IPS-15b (cell line): ENCODE results near the gene FCN3.

ENCODE experiments used
- H3K27me3 ChIP-seq: one replicate; pipeline ENCODE4 v1.6.1; 2013; ENCODE audit warnings: low read length; ENCODE audit not compliant: control insufficient read depth, insufficient read depth
- H3K36me3 ChIP-seq: one replicate; pipeline ENCODE4 v1.6.1; 2013; ENCODE audit warnings: low read length; ENCODE audit not compliant: control insufficient read depth, insufficient read depth
- H3K4me1 ChIP-seq: one replicate; pipeline ENCODE4 v1.6.1; 2013; ENCODE audit warnings: mild to moderate bottlenecking, low read length; ENCODE audit not compliant: control insufficient read depth, insufficient read depth
- H3K4me3 ChIP-seq: one replicate; pipeline ENCODE4 v1.5.1; 2013; ENCODE audit warnings: low read depth, low read length
- H3K9ac ChIP-seq: one replicate; pipeline ENCODE4 v1.6.1; 2013; ENCODE audit warnings: low read depth, mild to moderate bottlenecking, low read length
- H3K9me3 ChIP-seq: one replicate; pipeline ENCODE4 v1.6.1; 2013; ENCODE audit warnings: mild to moderate bottlenecking, low read length; ENCODE audit not compliant: control insufficient read depth, insufficient read depth

The FCN3 gene

DNA sequence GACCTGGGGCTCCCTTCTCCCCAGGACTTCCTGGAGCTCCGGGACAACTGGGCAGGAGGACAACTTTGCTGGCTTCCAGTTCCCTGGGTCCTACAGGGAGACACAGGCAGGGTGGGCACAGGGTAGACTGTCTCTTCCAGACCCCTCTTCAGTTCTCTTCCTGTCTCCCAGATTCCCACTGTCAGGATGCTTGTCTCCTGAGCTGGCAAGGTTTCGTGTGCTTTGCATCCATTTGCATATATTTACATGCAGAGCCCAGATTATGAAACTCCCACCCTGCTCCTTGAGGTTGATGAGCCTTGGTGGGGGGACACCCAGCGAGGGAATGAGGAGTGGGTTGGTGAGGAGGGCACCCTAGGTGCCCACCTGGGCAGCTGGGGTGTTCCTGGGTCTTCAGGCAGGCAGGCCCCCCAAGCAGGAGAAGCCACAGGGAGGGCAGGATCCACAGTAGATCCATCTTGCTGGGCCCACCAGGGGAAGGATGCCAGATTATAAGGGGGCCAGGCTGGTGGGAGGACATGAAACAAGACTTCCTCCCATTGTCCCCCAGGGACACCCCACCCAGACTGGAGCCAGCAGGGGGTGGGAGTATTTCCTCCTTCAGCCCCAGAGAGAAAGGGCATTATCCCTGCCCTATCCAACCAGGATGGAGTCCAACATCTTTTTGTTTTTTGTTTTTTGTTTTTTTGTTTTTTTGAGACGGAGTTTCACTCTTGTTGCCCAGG lies at the start of gene FCN3:
TSS of gene FCN3 (minus strand) at position 463 of the 725 bp plus-strand sequence. CDS start at position 457, 6 bp downstream.
- Histone ChIP-seq H3K4me1 (no peaks in the 10 kb centered on the region), H3K9me3 (no peaks in the 10 kb centered on the region), H3K4me3 (no peak within 1 kb of the TSS), H3K9ac (no peak within 1 kb of the TSS), H3K27me3 (no peaks in the 10 kb centered on the region), H3K36me3 (no peaks in the 10 kb centered on the region)

DNA sequence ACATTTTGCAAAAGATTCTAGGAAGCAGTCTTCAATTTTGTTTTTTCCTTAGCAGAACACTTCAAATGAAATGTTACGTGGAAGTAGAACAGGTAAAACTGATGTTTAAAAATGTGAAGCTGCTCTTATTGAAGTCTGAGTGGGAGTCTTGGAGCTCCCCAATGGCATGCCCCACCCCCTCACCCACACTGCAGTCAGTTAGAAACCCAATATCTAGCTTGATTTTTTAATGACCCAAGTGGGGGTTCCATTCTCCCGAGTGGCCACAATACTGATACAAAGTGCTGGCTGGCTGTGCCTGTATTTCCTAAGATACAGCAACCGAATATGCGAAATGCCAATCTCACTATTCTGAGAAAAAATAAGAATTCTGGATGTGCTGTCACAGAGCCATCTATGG lies 49.1 kb upstream of the FCN3 start:
- Histone ChIP-seq H3K4me1 (peaks cover 17% of the 10 kb centered on the region), H3K9ac (no peak overlapping the region), H3K4me3 (no peak overlapping the region), H3K9me3 (no peaks in the 10 kb centered on the region), H3K36me3 (peaks cover 5% of the 10 kb centered on the region), H3K27me3 (no peaks in the 10 kb centered on the region)

DNA sequence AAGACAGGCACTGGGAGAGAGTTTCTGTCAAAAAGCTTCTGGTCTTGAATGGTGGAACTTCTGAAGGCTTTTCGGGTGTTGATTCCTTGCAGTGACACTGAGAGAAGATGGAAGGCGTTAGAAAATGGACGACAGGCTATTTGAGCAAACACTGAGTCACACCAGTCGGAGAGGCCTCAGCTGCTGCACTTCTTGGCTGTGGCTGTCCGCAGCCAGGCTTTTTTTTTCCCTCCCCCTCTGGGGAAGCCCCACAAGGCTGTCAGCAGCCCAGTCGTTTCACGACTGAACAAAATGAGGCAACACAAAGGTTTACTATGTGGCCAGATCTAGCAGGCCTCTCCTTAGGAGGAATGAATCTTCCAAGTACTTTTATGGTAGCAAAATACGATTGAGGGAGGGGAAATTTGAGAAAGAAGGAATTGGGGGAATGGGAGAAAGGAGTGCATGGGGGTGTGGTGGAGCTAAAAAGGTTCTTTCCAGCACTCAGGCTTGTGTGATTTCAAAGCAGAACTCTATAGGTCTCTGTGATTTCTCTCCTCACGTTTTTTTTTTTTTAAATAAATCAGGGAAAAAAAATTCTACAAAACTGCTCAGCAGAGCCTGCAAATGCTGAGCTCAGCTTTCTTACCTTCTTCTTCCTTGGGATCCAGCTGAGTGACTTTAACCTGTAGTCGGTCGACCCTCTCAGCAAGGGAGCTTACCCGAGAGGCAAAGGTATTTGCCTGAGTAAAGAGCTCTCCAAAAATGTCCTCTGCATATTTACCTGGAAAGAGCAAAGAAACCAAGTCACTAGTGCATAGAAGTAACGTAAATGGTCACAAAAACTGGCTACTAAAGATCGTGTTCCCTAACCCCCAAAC lies 43.9 kb upstream of the FCN3 start:
- peaks cover 13% of the 10 kb centered on the region for H3K36me3 ChIP-seq
- H3K4me1 ChIP-seq = peaks cover 8% of the 10 kb centered on the region
- H3K27me3 ChIP-seq = no peaks in the 10 kb centered on the region
- H3K4me3 ChIP-seq = no peak overlapping the region
- peak overlapping the region; percentile 37 for H3K9ac ChIP-seq
- no peaks in the 10 kb centered on the region for H3K9me3 ChIP-seq

DNA sequence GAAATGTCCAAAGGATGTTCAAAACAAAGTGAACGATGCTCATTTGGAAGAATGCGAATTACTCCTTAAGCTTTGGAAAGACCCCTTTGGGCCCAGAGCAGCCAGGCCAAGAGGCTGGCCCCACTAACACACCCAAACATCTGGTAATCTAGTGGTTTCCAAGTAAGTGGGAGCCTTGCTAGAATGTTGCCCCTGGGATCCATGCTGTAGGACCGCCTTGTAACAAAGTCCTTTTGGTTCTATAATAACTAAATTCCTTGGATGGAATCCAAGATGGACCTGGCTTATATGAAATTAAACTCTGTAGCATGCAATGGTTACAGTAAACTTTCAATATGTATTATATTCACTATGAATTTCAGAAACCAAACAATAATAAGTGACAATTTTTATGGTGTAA lies 43.1 kb upstream of the FCN3 start:
- H3K27me3 ChIP-seq = no peaks in the 10 kb centered on the region
- H3K9me3 ChIP-seq = no peaks in the 10 kb centered on the region
- H3K4me1 ChIP-seq = peaks cover 8% of the 10 kb centered on the region
- no peak overlapping the region for H3K4me3 ChIP-seq
- no peak overlapping the region for H3K9ac ChIP-seq
- H3K36me3 ChIP-seq = peaks cover 16% of the 10 kb centered on the region

DNA sequence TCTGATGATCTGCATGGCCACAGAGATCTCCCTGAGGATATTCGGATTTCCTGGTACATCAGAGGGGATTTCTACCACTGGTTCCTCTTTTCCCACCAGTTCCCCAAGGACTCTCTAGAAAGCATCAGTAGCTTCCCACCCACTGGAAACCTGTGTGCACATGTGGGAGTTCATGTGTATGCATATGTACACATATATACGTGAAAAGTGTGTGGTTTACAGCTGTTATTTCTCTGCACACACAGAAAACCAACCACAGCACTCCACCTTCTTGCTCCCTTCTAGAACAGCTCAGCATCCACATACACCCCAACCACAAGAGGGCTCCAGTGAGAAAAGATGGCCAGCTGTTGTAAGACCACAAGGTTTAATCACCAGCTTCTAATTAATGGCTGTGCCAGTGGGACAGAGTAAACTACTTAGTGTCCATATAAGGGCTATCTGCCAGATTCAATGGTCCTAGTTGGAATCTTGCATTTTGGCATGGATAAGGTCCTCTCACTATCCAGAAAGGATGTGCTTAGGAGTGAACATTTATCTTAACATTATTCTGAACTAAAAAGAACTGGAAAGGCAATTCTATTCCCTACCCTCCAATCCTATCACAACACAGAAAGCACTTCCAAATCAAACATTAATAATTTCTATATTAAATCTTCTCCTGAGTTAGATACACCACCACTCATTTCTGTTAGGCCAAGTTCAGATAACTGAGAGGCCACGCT lies 41.9 kb upstream of the FCN3 start:
- H3K9ac ChIP-seq = no peak overlapping the region
- peaks cover 21% of the 10 kb centered on the region for H3K36me3 ChIP-seq

DNA sequence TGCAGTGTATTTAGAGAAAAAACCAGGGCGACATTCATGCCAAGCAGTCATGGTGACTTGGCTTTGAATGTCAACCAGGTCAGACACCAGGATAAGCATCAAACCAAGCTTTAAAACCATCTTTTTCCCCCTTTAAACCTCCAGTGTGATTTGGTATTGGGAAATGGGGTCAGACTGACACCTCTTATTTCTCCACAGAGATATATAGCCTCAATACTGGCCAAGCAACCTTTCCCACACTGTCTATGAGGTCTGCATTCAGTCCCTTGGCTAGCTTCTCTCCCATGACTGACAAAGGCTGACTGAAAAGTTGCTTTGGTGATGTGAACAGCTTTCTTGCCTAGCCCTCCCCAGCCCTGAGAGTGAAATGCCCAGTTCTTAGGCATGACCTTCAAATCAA lies 39.5 kb upstream of the FCN3 start:
- Histone ChIP-seq H3K9ac (no peak overlapping the region), H3K9me3 (no peaks in the 10 kb centered on the region), H3K36me3 (peaks cover 32% of the 10 kb centered on the region), H3K4me1 (peaks cover 7% of the 10 kb centered on the region), H3K4me3 (no peak overlapping the region), H3K27me3 (no peaks in the 10 kb centered on the region)

More for the DNA sequence above, 41.9 kb upstream of the FCN3 start:
- Histone ChIP-seq H3K9me3 (no peaks in the 10 kb centered on the region), H3K4me1 (peaks cover 8% of the 10 kb centered on the region), H3K4me3 (no peak overlapping the region), H3K27me3 (no peaks in the 10 kb centered on the region)

DNA sequence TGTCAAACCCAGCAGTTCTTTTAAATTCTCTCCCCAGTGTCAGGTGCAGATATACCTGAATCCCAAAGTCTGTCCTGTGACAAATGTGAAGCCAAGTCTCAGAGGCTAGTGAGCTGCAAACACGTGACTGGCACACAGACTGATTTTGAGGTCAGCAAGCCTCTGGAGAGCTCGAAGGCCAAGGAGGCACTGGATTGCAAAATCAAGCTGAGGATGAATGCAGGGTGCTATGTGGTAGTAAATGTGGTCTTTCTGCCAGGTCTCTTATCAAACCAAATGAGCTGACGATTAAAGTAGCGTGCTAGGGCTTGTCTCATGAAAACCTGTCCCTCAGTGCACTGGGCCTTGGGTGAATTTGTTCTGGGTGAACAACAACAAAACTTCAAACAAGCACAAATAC lies 38.4 kb upstream of the FCN3 start:
- Histone ChIP-seq H3K9ac (no peak overlapping the region), H3K27me3 (no peaks in the 10 kb centered on the region), H3K9me3 (no peaks in the 10 kb centered on the region), H3K4me3 (no peak overlapping the region), H3K36me3 (peaks cover 32% of the 10 kb centered on the region), H3K4me1 (no peaks in the 10 kb centered on the region)

DNA sequence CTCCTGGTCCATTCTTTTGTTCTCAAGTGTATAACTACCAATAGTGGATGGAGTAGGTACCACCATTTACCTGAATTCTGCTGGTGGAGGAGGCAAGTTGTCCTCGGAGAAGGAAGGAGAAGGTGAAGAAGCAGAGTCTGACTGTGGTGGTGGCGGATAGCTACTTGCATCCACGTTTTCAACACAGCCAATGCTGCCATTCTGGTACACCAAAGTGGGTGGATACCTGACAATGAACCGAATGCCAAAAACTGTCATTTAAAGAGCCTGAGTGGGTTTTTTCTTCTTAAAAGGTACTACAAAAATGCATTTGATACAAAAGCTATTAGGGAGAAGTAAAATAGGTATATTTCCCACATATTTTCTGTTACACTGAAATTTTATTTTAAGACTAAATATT lies 37.9 kb upstream of the FCN3 start:
- Histone ChIP-seq H3K9ac (no peak overlapping the region), H3K36me3 (peaks cover 28% of the 10 kb centered on the region), H3K4me1 (no peaks in the 10 kb centered on the region), H3K4me3 (no peak overlapping the region), H3K27me3 (no peaks in the 10 kb centered on the region), H3K9me3 (no peaks in the 10 kb centered on the region)

DNA sequence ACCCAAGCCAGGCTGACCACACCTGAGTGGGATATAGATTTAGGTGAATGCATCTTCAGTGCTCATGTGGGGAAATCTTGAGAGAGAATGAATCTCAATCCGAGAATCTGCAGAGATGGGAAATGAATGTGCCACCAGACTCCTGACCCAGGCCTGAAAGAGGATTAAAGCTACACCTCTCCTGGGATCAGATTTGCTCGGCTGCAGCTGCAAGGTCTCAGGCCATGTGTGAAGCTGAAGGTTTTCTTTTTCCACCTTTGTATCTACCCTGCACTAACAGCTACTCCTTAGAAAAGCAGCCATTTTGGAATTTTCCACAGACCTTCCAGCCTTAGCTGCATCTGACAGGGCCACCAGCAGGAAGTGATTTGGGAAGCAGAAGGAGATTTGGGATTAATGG lies 36.1 kb upstream of the FCN3 start:
- no peaks in the 10 kb centered on the region for H3K27me3 ChIP-seq
- H3K4me1 ChIP-seq = peaks cover 4% of the 10 kb centered on the region
- H3K9ac ChIP-seq = no peak overlapping the region
- no peaks in the 10 kb centered on the region for H3K9me3 ChIP-seq
- H3K36me3 ChIP-seq = peaks cover 24% of the 10 kb centered on the region
- no peak overlapping the region for H3K4me3 ChIP-seq

DNA sequence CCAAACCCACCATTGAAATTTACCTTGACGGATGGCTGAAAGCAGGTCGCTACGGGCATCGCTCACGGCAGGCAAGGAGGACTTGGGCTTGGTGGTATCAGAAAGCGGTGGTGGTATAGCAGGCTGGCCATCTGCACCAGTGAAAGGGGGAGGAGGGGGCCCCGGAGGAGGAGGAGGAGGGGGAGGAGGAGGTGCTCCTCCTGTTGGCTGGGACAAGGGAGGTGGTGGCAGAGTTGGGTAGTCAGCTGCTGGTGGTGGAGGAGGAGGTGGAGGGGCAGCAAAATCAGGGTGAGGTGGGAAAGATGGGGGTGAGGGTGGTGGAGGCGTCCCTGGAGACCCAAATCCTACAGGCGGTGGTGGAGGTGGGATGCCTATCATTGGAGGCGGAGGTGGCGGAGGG lies 35.0 kb upstream of the FCN3 start:
- no peaks in the 10 kb centered on the region for H3K9me3 ChIP-seq
- peaks cover 21% of the 10 kb centered on the region for H3K36me3 ChIP-seq
- H3K4me3 ChIP-seq = no peak overlapping the region
- peaks cover 8% of the 10 kb centered on the region for H3K4me1 ChIP-seq
- no peak overlapping the region for H3K9ac ChIP-seq
- H3K27me3 ChIP-seq = no peaks in the 10 kb centered on the region

DNA sequence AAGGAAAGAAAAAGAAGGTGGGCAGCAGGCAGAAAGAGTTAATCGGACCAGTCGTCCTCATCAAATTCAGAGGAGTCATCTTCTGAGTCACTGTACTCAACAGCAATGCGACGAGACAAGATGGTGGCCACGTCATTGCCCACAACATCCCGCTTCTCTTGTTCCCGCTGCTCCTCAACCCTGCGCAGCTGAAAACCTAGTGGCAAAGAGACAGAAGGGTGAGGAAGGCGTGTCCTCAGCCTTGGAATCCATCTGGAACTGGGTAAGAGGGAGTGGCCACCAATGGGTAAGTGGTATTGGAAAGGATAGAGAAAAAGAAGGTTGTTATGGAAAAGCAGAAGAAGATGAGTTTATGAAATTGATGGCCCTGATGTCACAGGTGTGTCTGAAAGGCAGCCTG lies 33.5 kb upstream of the FCN3 start:
- H3K4me1 ChIP-seq = peaks cover 13% of the 10 kb centered on the region
- no peaks in the 10 kb centered on the region for H3K27me3 ChIP-seq
- peaks cover 20% of the 10 kb centered on the region for H3K36me3 ChIP-seq
- H3K9me3 ChIP-seq = no peaks in the 10 kb centered on the region
- H3K4me3 ChIP-seq = no peak overlapping the region
- H3K9ac ChIP-seq = no peak overlapping the region
